ENCODE results near the gene TTC7B. TPM values are rescaled to one million over a fixed set of nuclear protein-coding genes. Genes with fewer than 3 reads are reported as not detected.

The TTC7B gene
- total RNA-seq, 1 experiment from 2014 or later = 40.9 TPM

DNA sequence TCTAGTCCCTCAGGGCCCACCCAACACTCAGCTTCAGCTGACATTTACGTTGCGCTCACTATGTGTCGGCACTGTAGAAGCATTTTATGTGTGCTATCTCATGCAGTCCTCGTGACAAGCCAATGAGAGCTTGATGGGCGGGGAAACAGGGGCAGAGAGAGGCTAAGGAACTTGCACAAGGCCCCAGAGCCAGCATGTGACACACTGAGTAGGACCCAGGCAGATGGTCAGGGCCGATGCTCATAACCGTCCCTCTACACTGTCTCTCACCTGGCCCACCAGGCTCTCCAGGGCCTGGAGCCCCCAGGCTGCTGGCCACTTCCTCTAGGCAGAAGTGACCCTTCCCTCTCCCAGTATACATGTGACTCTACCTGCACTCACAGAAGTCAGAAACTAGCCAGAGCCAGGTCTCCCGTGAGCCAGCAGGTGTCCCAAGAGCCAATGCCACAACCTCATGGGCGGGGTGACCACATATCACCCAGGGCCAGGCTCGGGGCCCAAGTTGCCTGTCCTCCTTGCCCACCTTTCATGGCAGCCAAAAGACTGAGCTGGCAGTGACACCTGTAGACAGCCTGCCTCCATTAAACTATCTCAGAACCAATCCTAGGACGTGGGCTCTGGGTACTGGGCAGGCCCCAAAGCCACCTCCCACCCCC is 38.3 kb downstream of the TTC7B start:
- ChIA-PET CTCF (no interaction called here), POLR2A (no interaction called here)
- no peak for ATAC-seq
- intact Hi-C loops (cut with micrococcal nuclease; ENCODE audit: unreplicated experiment) (no loop called here), in situ Hi-C loops (cut with HindIII; ENCODE audit: low pct_unique_long_range_greater_than_20kb, low sequenced_read_pairs) (no loop called here)
- Histone ChIP-seq H3K27ac (ENCODE audit: low read length) (no peak overlapping the region), H3K27me3 (ENCODE audit: control insufficient read depth, insufficient read depth, low read length) (no peaks in the 10 kb centered on the region), H3K36me3 (ENCODE audit: control insufficient read depth, insufficient read depth, low read length) (no peaks in the 10 kb centered on the region), H3K4me3 (ENCODE audit: low read depth in 2 of 2, low read length in 2 of 2) (no peak overlapping the region), H3K4me1 (ENCODE audit: control insufficient read depth, insufficient read depth, low read length) (no peaks in the 10 kb centered on the region), H3K9me3 (ENCODE audit: control insufficient read depth, insufficient read depth, low read depth, low read length) (no peaks in the 10 kb centered on the region)
- no peak for TF ChIP-seq POLR2AphosphoS5 (IDR thresholded peaks at IDR 0.05; ENCODE audit: low read depth, low read length)
- TF ChIP-seq, protein P1, sequence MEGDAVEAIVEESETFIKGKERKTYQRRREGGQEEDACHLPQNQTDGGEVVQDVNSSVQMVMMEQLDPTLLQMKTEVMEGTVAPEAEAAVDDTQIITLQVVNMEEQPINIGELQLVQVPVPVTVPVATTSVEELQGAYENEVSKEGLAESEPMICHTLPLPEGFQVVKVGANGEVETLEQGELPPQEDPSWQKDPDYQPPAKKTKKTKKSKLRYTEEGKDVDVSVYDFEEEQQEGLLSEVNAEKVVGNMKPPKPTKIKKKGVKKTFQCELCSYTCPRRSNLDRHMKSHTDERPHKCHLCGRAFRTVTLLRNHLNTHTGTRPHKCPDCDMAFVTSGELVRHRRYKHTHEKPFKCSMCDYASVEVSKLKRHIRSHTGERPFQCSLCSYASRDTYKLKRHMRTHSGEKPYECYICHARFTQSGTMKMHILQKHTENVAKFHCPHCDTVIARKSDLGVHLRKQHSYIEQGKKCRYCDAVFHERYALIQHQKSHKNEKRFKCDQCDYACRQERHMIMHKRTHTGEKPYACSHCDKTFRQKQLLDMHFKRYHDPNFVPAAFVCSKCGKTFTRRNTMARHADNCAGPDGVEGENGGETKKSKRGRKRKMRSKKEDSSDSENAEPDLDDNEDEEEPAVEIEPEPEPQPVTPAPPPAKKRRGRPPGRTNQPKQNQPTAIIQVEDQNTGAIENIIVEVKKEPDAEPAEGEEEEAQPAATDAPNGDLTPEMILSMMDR (IDR thresholded peaks at IDR 0.05) = no peak
- no peak for TF ChIP-seq SIN3A (IDR thresholded peaks at IDR 0.05; ENCODE audit: borderline replicate concordance, insufficient read depth, low read depth, low read length)
- no peak for TF ChIP-seq TCF7L2 (IDR thresholded peaks at IDR 0.05; ENCODE audit: low read depth, low read length)
- TF ChIP-seq, protein P2, sequence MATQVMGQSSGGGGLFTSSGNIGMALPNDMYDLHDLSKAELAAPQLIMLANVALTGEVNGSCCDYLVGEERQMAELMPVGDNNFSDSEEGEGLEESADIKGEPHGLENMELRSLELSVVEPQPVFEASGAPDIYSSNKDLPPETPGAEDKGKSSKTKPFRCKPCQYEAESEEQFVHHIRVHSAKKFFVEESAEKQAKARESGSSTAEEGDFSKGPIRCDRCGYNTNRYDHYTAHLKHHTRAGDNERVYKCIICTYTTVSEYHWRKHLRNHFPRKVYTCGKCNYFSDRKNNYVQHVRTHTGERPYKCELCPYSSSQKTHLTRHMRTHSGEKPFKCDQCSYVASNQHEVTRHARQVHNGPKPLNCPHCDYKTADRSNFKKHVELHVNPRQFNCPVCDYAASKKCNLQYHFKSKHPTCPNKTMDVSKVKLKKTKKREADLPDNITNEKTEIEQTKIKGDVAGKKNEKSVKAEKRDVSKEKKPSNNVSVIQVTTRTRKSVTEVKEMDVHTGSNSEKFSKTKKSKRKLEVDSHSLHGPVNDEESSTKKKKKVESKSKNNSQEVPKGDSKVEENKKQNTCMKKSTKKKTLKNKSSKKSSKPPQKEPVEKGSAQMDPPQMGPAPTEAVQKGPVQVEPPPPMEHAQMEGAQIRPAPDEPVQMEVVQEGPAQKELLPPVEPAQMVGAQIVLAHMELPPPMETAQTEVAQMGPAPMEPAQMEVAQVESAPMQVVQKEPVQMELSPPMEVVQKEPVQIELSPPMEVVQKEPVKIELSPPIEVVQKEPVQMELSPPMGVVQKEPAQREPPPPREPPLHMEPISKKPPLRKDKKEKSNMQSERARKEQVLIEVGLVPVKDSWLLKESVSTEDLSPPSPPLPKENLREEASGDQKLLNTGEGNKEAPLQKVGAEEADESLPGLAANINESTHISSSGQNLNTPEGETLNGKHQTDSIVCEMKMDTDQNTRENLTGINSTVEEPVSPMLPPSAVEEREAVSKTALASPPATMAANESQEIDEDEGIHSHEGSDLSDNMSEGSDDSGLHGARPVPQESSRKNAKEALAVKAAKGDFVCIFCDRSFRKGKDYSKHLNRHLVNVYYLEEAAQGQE (IDR thresholded peaks at IDR 0.05; ENCODE audit: insufficient read depth in 1 of 2, low read depth in 2 of 2, low read length in 1 of 2) = no peak
- DNase-seq (ENCODE audit: low read depth, low spot score) = no peak
- BruUV-seq (replicated peaks) = no TSS peak

GRCh38 chr14:90777358-90777757 is 38.9 kb downstream of the TTC7B start:
- no peaks in the 10 kb centered on the region for H3K9me3 ChIP-seq (ENCODE audit: control insufficient read depth, insufficient read depth, low read depth, low read length)
- CTCF ChIA-PET = no interaction called here
- no peaks in the 10 kb centered on the region for H3K4me1 ChIP-seq (ENCODE audit: control insufficient read depth, insufficient read depth, low read length)
- in situ Hi-C loops (cut with HindIII; ENCODE audit: low pct_unique_long_range_greater_than_20kb, low sequenced_read_pairs) = no loop called here
- no peak overlapping the region for H3K27ac ChIP-seq (ENCODE audit: low read length)
- DNase-seq (ENCODE audit: low read depth, low spot score) (no peak), ATAC-seq (no peak)
- H3K27me3 ChIP-seq (ENCODE audit: control insufficient read depth, insufficient read depth, low read length) = no peaks in the 10 kb centered on the region
- no peak overlapping the region for H3K4me3 ChIP-seq (ENCODE audit: low read depth in 2 of 2, low read length in 2 of 2)
- POLR2A ChIA-PET = no interaction called here
- no peaks in the 10 kb centered on the region for H3K36me3 ChIP-seq (ENCODE audit: control insufficient read depth, insufficient read depth, low read length)
- no TSS peak for BruUV-seq (replicated peaks)
- TF ChIP-seq, protein P1 (IDR thresholded peaks at IDR 0.05) = no peak
- TF ChIP-seq SIN3A (IDR thresholded peaks at IDR 0.05; ENCODE audit: borderline replicate concordance, insufficient read depth, low read depth, low read length) (no peak), TCF7L2 (IDR thresholded peaks at IDR 0.05; ENCODE audit: low read depth, low read length) (no peak), POLR2AphosphoS5 (IDR thresholded peaks at IDR 0.05; ENCODE audit: low read depth, low read length) (no peak)
- TF ChIP-seq, protein P2 (IDR thresholded peaks at IDR 0.05; ENCODE audit: insufficient read depth in 1 of 2, low read depth in 2 of 2, low read length in 1 of 2) = no peak
- intact Hi-C loops (cut with micrococcal nuclease; ENCODE audit: unreplicated experiment) = no loop called here
